Measurements from ENCODE around the gene PTER. TPM values are rescaled to one million over a fixed set of nuclear protein-coding genes. Genes with fewer than 3 reads are reported as not detected.

The PTER gene
- total and polyA plus RNA-seq, 10 of the 15 experiments (the other 5 are each of a cell fraction or from before 2014, with no cell fraction given): 16.0 to 31.2 (median 23.1) TPM

DNA sequence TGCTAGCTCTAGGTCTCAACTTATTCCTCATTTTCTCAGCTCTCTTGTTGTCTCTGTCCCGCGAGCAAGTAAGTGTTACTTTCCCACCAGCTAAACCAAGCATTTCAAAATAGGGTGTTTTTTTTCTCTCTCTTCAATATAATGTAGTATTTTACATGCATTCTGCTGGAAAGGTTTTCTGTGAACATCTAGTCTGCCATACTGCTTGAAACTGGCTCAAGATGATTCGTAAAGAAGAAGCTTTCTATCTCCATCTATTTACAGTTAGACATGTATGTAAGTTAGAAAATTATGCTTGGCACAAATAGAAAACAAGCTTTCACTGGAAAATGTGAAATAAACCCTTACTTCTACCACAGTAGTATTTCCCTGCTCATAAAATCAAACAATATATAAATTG is 53.7 kb downstream of the PTER start:
- H3K36me3 ChIP-seq (ENCODE audit: control insufficient read depth in 2 of 2, insufficient read depth in 2 of 2, low read length in 1 of 2): peaks cover 0 to 6% of the 10 kb centered on the region in 2 experiments; a peak in 2 of 4 replicates
- H3K4me2 ChIP-seq (ENCODE audit: control insufficient read depth, insufficient read depth): no peak overlapping the region
- no peak for FAIRE-seq
- no peak for ATAC-seq
- no peaks in the 10 kb centered on the region for H4K20me1 ChIP-seq (ENCODE audit: control insufficient read depth, insufficient read depth)
- TF ChIP-seq PKNOX1 (IDR thresholded peaks at IDR 0.05) (no peak), ZNF24 (IDR thresholded peaks at IDR 0.05) (no peak), IRF4 (IDR thresholded peaks at IDR 0.05; ENCODE audit: low read depth, low read length) (no peak), IKZF1 (conservative IDR thresholded peaks at IDR 0.05) (no peak), SMC3 (IDR thresholded peaks at IDR 0.05; ENCODE audit: borderline replicate concordance, low read length) (no peak), ZNF622 (IDR thresholded peaks at IDR 0.05) (no peak), NFYB (IDR thresholded peaks at IDR 0.05; ENCODE audit: insufficient read depth, low read depth, low read length) (no peak), HDGF (IDR thresholded peaks at IDR 0.05) (no peak), NFYA (IDR thresholded peaks at IDR 0.05; ENCODE audit: borderline replicate concordance, low read depth, low read length) (no peak), POLR2A (IDR thresholded peaks at IDR 0.05; ENCODE audit: low read depth, low read length) (no peak)
- TF ChIP-seq, protein P1, sequence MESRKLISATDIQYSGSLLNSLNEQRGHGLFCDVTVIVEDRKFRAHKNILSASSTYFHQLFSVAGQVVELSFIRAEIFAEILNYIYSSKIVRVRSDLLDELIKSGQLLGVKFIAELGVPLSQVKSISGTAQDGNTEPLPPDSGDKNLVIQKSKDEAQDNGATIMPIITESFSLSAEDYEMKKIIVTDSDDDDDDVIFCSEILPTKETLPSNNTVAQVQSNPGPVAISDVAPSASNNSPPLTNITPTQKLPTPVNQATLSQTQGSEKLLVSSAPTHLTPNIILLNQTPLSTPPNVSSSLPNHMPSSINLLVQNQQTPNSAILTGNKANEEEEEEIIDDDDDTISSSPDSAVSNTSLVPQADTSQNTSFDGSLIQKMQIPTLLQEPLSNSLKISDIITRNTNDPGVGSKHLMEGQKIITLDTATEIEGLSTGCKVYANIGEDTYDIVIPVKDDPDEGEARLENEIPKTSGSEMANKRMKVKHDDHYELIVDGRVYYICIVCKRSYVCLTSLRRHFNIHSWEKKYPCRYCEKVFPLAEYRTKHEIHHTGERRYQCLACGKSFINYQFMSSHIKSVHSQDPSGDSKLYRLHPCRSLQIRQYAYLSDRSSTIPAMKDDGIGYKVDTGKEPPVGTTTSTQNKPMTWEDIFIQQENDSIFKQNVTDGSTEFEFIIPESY (IDR thresholded peaks at IDR 0.05): no peak
- TF ChIP-seq, protein P2, sequence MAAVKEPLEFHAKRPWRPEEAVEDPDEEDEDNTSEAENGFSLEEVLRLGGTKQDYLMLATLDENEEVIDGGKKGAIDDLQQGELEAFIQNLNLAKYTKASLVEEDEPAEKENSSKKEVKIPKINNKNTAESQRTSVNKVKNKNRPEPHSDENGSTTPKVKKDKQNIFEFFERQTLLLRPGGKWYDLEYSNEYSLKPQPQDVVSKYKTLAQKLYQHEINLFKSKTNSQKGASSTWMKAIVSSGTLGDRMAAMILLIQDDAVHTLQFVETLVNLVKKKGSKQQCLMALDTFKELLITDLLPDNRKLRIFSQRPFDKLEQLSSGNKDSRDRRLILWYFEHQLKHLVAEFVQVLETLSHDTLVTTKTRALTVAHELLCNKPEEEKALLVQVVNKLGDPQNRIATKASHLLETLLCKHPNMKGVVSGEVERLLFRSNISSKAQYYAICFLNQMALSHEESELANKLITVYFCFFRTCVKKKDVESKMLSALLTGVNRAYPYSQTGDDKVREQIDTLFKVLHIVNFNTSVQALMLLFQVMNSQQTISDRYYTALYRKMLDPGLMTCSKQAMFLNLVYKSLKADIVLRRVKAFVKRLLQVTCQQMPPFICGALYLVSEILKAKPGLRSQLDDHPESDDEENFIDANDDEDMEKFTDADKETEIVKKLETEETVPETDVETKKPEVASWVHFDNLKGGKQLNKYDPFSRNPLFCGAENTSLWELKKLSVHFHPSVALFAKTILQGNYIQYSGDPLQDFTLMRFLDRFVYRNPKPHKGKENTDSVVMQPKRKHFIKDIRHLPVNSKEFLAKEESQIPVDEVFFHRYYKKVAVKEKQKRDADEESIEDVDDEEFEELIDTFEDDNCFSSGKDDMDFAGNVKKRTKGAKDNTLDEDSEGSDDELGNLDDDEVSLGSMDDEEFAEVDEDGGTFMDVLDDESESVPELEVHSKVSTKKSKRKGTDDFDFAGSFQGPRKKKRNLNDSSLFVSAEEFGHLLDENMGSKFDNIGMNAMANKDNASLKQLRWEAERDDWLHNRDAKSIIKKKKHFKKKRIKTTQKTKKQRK (IDR thresholded peaks at IDR 0.05; ENCODE audit: low read depth, low read length): no peak
- H3K4me1 ChIP-seq (ENCODE audit: control insufficient read depth, insufficient read depth, low read length): no peaks in the 10 kb centered on the region
- 97% methylated on average over 3 of the region's 3 CpGs for whole genome bisulfite sequencing (ENCODE audit: insufficient coverage, insufficient replicate concordance, low lambda C conversion rate, missing lambda C conversion rate)
- ChIA-PET RAD21 (ENCODE audit: unreplicated experiment) (interaction anchor here (1.1 kb wide), 1 partner anchor 9 kb away, joined by 3 read pairs; no protein-coding TSS in a partner anchor), SMC1A (ENCODE audit: uncharacterized antibody, unreplicated experiment) (interaction anchor here (0.7 to 1.6 kb wide), 3 partner anchors 9 to 53 kb away, joined by 3 to 5 read pairs (median 4); no protein-coding TSS in a partner anchor), POLR2A (no interaction called here), CTCF (interaction anchor here (0.6 to 1.5 kb wide), 2 partner anchors 48 to 51 kb away, joined by 3 to 4 read pairs; no protein-coding TSS in a partner anchor)
- no peak overlapping the region for H2AFZ ChIP-seq (ENCODE audit: control insufficient read depth, low read depth, low read length)
- H3K9me3 ChIP-seq (replicated peaks; ENCODE audit: control insufficient read depth, insufficient read depth, low read length): no peaks in the 10 kb centered on the region
- H3K27ac ChIP-seq (ENCODE audit: control insufficient read depth, insufficient read depth): no peak overlapping the region
- H3K27me3 ChIP-seq (replicated peaks in 1 of 2; ENCODE audit: control insufficient read depth in 2 of 2, insufficient read depth in 2 of 2, low read length in 1 of 2): no peaks in the 10 kb centered on the region
- DNase-seq (ENCODE audit: low read depth, low spot score): no peak
- no peak overlapping the region for H3K9ac ChIP-seq (ENCODE audit: control insufficient read depth, insufficient read depth, low read length)
- H3K79me2 ChIP-seq (ENCODE audit: control insufficient read depth, insufficient read depth, low read length): no peaks in the 10 kb centered on the region
- intact Hi-C loops (cut with micrococcal nuclease; ENCODE audit: unreplicated experiment) (no loop called here), in situ Hi-C loops (cut with MboI) (no loop called here)
- no peak overlapping the region for H3K4me3 ChIP-seq
- no TSS peak for BruUV-seq (replicated peaks)
